NCI-H774 (cell line): Measurements from ENCODE around the gene EML3.
"Not testable (repeated sequence)": the region's sequence is repeated elsewhere in the genome, so short reads cannot be mapped to it uniquely, and the experiment has no call there.

Source experiments
- DNase-seq: peaks from one replicate; lab custom pipeline; 2025; lab: John Stamatoyannopoulos, UW

EML3 gene

GRCh38 chr11:62570903-62571302 lies 41.7 kb downstream of the EML3 start:
- not testable (repeated sequence) for DNase-seq

DNA sequence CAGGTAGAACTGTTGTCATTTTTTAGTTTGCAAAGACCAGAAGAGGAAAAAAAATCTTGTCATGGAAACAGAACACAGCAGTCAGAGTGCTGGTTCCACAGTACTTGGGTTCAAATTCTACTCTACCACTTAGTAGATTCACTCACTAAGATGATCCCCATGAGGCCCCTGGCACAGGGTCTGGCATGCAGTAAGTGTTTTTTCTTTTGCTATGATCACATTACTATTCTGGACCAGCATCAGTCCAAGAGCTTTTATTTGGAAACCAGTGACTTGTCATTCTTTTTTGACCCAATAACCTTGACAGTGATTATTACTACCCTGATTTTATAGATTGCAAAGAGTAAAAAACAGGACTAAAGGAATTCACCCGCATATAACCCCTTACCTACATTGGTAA lies 43.0 kb downstream of the EML3 start:
- DNase-seq = no peak

DNA sequence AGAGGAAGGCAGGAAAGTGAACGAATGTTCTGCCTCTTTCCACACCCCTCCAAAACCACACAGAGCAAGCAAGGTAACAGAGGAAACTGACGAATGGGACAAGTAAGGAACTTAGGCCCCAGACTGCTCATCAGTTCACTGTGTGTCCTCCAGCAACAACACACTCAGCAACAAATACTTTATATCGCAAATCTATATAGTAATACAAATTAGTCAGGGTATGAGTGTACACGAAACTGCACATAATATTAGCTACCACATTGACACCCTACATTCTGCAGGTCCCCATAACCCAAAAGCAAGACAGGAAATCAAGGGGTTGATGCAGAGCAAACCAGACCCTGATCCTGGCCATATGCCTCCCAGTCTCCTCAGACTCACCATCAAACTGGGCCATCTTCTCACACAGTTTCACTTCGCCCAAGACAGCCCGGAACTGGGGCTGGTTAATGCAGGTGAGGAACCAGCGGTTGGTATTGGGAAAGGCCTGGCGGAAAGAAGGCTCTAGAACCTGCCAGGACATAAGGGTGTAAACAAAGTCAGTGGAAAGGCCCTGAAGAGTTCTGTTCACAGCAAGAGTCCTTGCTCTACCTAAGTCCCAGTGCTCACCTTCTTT lies 45.4 kb downstream of the EML3 start:
- no peak for DNase-seq

DNA sequence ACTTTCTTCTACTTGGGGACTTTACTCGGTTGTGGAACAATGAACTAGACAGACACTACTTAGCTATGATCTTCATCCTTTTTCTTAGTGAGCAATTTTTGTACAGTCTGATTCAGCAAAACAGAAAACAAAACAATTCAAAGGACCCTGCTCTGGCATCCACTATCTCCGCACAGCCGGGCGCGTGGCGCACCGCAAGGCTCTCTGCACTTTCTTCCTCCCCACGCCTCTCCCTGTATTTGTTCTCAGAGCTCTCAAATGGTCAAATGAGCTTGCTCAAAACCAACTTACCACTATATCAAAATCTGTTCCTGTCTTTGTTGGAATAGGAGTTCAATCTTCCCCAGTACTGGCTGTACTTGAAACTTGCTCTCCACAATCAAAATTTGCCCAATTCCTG lies 46.3 kb downstream of the EML3 start:
- DNase-seq = no peak

GRCh38 chr11:62565100-62565802 lies 47.3 kb downstream of the EML3 start:
- no peak for DNase-seq

GRCh38 chr11:62561677-62562230 lies 50.8 kb downstream of the EML3 start:
- not testable (repeated sequence) for DNase-seq

GRCh38 chr11:62560566-62561103 lies 51.9 kb downstream of the EML3 start:
- no peak for DNase-seq

DNA sequence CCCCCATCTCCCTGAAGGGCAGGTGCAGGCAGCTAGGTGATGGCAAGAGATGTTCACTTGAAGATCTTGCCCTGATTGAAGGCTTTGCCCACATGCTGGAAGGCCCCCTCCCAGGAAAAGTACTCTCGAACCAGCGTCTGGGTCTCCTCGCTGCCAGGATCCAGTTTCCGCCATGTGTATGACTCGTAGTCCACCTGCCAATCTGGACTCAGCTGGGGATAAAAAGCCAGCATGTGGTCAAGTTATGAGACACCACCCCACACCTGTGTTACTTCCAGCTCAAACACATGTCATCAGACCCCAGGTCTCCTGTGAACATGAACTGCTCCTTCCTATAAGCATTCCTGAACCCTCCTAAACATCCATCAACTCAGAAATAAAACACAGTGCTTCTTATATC lies 52.9 kb downstream of the EML3 start:
- not testable (repeated sequence) for DNase-seq

GRCh38 chr11:62559204-62559603 lies 53.4 kb downstream of the EML3 start:
- no peak for DNase-seq

- no peak for DNase-seq
These were observed 53.9 kb downstream of the EML3 start for GRCh38 chr11:62558669-62559068.

DNA sequence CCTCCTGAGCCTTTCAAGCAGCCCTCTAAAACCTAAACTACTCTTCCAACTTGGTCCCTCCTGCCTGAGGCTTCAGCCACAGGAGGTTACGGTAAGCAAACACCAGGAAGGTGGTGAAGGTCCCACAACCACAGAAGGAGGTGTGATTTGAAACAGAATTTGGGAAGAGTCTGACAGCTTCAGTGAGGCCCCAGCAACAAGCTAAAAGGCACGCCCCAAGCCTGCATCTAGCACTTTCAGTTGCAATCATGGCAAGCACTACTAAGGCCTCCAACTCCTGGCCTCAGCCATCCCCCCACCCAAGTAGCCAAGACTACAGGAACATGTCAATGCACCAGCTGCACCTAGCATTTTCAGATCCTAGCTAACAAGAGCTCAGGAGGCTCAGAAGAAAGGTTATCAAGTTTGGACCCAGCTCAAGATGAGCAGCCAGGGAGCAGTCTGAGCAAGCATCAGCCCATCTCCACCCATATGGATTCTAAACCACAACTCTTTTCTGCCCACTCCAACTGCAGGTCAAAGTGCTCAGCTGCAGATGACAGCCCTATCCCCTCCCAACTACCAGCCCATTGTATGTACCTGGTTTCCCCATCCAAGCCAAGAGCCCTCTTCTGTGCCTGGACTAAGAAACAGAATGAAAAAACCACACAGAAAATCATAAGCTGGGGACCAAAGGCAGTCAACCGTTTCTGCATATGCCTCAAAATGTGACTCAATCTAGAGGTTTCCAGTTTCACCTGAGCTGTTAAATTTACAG lies 55.5 kb downstream of the EML3 start:
- DNase-seq = no peak

DNA sequence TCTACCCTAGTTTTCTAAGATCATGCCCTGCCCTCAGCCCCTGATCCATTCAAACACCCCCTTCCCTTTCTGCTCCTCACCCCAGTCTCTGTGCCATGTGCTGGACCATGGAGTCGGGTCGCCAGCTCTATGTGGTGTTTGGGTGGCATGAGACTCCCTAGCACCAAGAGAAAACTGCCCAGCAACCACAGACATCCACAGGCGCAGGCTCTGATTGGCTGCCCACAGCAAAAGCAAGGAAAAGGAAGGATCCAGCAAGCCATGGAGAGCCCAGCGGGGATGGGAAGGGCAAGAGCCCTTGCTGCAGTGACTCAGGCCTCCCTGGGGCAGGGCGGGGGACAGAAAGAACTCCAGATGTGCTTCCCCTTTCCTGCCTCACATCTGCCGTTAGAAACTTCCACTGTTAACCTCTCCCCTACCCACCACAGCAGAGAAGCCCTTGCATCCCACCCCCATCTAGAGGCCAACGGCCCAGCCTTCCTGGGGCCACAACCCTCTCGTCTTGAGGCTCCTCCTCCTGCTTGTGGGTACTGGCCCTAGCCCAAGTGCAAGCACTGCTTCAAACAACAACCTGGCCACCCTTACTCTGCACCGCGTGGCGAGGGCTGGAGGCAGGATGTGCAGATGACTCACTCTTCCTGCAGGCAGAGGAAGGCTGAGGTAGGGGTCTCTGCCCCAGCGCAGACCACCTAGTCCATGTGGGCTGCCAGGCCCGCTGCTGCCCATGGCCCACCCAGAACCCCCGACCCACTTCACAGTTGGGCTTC lies 56.3 kb downstream of the EML3 start:
- DNase-seq = no peak

- DNase-seq = no peak
These were observed 57.0 kb downstream of the EML3 start for GRCh38 chr11:62555464-62556107.

GRCh38 chr11:62554387-62555167 lies 58.0 kb downstream of the EML3 start:
- no peak for DNase-seq

DNA sequence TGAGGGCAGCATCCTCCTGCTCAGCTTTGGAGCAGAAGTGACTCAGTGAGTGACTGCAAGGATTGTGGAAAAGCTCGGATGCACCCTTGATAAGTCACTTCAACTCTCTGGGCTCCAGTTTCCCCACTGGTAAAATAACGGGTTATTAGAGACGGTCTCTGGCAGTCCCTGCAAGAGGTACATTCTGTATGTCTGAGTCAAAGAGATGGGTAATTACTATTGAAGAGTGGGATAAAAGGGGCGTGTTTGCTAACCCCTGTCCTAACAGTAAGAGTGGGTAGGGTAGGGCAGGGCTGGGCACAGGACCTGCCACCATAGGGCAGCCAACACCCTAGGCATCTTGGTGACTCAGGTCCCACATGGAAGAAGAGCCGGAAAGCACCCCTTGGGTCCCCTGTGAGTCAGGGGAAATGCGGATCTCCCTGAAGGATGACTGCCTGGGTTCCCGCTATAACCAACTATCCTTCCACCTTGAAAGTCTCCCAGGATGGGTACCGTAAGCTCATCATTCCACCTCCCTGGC lies 58.7 kb downstream of the EML3 start:
- DNase-seq = no peak

- DNase-seq = no peak
These were observed 59.3 kb downstream of the EML3 start for GRCh38 chr11:62553080-62553838.

- DNase-seq = no peak
These were observed 60.0 kb downstream of the EML3 start for GRCh38 chr11:62552485-62553079.
